ENCODE results near the gene SLC9A9.
A peak's percentile ranks its signal among the peaks of the same experiment; 100 is the strongest.

Gene SLC9A9

DNA sequence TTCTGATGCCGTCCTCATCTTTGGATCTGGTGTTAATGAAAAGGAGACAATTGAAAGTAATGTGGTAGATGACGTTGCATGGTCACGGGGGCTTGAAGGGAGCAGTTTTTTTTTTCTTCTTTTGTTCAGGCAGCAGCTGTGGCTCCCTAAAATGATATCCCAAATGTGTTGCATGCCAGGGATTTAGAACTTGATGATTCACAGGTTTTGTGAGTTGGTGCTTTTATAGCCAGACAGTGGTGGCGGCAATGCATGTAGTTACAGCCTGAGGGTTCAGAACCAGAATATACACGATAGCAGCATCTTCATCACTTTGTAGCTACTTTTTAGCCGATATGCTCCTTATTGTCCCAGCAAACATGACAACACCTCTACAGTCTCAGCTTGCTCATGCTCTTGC, 595.3 kb downstream of the SLC9A9 start:
- no peak for DNase-seq (ENCODE audit: low read depth, low spot score)

DNA sequence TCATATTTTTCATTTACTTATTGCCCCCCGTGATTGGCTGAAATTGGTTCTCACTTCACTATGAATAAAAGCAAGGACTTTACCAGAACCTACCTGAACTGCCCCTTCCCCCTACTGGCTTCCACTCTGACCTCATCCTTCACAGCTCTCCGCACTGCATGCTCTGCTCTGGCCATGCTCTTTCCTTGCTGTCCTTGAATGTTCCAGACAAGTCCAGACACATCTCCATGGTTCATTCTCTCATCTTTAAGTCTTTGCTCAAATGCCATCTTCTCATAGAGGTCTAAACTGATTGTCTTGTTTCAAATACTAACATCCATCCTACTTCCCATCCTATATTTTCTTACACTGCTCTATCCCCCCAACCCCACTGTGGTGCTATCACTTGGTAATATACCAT, 599.3 kb downstream of the SLC9A9 start:
- DNase-seq (ENCODE audit: low read depth, low spot score), result no peak

DNA sequence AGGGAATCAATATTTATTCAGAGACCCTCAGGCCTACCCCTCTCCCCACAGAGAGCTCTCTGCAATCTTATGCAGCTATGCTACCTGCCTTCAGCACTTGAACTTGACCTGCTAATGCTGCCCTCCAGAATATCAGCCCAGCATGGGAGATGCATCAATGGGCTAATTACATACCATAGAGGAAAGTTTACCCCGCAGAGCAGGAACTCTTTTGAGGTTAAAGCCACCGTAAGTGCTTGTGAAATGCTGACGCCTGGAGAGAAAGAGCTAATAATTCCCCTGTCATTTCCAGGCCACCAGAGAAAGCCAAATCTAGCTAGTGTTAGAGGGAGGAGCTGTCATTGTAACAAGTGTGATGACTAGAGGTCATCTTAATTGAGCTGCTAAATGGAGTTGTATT, 601.2 kb downstream of the SLC9A9 start:
- DNase-seq (ENCODE audit: low read depth, low spot score), result no peak

DNA sequence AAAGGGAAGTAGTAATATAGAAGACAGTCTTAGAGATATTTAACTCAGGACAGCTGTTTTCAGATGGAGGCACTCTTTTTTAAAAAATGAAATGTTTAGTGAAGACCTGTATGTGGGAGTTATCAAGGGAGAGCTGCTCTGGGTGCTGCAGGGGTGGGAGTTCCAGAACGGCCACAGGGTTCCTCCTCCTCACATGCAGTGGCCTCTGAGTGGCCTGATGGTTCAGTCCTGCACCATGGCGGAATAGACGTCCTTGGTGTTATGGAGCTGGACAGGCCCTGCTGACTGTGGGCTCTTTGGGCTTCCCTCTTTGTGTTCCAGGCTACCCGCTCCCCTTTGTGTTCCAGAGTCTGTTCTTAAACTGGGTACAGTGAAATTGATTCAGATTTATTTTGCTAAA, 602.6 kb downstream of the SLC9A9 start:
- no peak for DNase-seq (ENCODE audit: low read depth, low spot score)

DNA sequence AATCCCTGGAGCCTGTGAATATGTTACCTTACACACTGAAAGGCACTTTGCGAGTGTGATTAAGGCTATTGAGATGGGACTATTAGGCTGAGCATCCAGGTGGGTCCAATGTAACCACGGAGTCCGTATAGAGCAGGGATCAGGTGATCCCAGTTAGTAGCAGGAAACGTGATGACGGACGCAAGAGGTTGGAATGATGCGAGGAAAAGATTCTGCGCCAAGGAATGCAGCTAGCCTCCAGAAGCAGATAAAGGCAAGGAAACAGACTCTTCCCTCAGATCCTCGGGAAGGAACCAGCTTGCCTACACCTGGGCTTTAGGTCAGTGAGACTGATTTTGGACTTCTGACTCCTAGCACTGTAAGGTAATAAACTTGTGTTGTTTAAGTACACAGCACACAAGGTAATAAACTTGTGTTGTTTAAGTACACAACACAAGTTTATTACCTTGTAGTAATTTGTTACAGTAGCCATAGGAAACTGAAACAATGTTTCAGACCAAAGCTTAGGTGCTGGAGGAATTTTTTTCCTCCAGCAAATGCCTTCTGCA, 603.7 kb downstream of the SLC9A9 start:
- DNase-seq (ENCODE audit: low read depth, low spot score), result no peak

DNA sequence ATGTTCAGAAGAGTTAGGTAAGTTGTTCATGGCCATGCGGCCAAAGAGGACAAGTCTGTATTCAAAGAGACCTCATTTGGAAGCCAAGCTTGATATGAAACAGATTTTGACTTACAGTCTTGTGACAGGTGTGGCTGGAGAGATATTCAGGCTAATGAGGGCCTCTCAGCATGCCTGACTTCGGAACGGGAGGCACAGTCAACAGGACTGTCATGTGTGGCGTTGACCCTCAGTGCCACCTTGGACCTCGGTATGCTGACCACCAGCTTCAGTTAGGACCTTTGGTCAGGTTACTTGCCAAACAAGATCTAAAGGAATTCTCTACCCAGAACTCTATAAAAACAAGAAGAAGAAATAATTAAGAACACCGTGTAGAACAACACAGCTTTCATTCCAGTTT, 604.6 kb downstream of the SLC9A9 start:
- no peak for DNase-seq (ENCODE audit: low read depth, low spot score)

DNA sequence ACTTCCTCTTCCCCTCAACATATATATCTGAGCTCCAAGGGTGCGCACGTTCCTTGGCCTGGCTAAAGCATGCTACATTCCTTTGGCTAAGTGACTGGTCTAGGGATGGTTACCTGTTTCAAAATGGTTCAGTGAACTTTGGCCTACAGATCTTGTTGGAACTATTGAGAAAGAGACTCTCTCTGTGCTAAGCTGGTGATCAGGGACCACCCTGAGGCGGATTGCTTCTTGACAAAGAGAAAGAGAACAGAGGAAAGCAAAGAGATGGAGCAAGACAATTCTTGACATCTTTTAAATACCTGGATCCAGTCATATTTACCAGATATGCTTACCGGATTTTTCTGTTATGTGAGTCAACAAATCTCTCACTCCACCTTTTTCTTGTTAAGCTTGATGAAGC, 605.6 kb downstream of the SLC9A9 start:
- no peak for DNase-seq (ENCODE audit: low read depth, low spot score)

DNA sequence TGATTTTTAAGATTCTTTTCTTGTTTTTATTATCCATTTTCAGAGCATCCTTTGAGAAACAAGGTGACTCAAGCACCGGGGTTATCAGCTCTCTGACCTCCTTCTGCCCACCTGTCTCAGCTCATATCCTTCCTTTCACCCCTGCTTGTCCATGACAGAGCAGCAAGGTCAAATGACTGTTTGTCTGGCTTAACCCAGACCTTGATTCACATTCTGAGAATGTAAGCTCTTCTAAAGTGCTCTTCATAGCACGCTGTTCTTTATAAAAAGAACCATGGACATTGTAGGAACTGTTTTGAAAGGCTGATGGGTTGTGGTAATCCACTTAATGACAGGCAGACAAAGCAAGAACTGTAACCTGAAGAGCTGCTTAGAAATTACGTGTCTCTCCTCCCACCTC, 606.2 kb downstream of the SLC9A9 start:
- DNase-seq (ENCODE audit: low read depth, low spot score), result no peak

DNA sequence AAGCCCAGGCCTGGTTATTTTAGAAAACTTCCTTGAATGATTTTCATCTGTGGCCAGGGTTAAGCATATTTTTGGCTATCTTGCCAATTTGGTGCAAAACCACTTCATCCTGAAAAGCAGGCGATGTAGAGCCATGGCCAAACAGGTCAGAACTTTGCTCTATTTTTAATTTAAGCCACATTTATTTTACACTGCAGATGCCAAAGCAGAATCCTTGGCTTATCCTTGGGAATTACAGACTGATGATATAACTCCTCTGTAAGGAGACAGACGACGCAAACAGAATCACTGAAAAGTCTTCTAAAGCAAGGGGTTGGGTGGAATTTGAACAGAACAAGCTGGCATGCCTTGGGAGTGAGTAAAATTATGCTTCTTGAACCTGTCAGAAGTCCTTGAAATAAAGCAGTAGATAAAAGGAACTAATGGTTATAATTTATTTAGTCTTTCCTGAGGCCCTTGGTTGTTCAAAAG, 606.8 kb downstream of the SLC9A9 start:
- DNase-seq (ENCODE audit: low read depth, low spot score), result no peak

DNA sequence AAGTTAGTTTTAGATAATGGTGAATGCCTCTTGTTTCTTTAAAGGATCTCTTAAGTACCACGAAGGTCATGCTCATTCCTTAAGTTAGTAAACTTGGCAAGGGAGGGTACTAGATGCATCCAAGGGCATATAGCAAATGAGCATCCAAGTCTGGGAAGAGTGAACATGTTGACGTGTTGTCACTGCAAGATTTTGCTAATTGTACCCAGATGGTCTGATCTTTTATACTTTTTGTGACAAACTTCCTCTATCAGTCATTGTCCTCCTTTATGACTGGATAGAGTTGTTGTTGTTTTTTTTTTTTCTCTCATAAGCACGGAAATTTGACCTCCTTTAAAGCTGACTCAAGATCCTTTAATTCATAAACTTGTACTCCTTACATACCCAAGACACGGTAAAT, 607.4 kb downstream of the SLC9A9 start:
- DNase-seq (ENCODE audit: low read depth, low spot score), result no peak

DNA sequence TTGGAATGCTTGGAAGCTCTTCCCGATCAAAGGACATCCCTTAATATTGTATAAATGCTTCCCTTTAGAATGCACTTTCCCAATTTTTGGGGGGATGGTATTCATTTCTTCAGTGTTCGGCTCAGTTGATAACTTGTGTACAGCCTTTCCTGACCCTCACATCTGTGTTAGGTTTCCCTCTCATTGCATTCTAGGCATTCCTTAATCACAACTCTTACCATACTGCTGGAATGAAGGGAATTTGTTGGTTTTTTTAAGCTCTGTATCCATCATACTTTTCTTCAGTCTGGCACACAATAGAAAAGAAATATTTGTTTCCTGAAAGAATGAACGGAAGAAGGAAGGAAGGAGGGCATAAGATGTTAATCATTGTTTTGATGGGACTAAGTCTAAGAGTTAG, 609.2 kb downstream of the SLC9A9 start:
- no peak for DNase-seq (ENCODE audit: low read depth, low spot score)

DNA sequence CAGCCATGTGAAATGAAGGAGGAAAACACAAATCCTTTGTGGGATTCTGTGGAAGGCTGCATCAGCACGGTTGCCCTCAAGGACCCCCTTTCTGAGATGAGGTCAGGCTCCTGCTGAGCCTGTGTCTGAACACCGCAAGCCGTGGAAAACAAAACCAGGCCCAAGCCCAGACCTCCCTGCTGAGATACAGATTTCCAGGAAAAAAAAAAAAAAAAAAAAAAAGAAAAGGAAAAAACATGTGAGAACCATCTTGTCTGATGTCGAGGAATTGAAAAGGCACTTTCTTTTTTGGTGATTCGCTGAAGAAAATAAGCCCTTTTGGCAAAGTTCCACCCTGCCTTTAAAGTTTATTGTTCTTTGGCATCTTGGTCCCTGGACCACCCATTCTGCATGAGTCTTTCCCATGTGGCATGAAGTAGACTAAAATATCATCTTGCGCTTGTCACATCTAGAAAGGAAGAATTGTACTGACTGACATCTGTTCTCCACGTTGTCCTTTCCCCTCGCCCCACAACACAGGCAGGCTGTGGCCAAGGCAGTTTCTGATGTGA, 611.1 kb downstream of the SLC9A9 start:
- peak; percentile 86 for DNase-seq (ENCODE audit: low read depth, low spot score)

DNA sequence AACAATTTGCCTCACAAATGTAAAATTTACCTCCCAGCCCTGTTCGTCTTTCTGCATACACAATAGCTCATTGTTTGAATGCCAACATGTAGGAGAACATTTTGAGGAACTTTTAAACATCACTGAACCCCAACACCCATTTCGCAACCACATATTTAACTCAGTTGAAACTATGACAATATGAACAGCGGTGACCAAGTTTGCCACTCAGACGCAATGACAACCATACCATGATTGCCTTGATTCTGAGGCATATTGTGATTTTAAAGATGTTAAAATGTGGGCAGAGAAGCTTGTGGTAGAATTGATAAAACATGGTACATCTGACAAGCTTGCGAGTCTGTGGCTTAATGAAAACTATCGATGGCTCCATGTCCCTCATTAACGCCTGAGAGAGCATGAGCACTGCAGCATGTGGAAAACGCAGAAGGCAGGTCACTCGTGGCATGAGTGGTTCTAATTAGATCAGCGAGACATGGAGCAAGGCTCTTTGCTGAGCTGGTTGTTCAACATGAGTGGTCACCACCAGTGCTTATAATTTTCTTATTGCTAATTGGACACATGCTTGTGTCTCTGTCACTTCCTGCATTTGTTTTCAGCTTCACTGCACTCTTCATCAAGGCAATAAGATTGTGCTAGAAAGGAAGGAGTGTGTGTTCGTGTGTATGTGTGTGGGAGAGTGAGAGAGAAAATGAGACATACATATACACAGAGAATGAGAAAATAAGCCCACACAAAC, 611.9 kb downstream of the SLC9A9 start:
- no peak for DNase-seq (ENCODE audit: low read depth, low spot score)

DNA sequence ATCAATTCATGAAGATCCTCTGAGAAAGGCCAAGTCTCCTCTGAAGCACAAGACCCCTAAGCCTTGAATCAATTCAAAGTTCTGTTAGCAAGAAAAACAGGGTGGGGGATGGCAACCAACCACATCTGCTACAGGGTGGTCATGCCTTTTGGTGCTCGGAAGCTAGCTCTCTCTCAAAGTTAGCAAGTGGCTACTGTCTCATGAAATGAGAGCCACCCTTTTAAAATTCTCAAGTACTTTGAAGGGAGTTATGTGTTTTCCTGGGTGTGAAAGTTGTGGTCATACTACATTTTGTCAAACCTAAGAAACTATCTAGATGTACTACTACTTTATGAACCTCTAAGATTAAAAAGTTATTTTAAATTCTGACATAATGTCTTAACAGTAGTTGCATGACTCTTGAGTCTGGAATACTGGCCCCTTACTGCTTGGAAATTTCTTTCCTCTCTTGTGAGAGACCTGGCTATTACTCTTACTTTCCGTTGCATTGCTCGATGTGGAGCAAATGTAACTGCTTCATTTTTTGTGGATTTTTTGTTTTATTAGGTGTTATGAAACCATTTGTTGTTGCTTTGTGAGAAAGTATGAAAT, 612.6 kb downstream of the SLC9A9 start:
- no peak for DNase-seq (ENCODE audit: low read depth, low spot score)

DNA sequence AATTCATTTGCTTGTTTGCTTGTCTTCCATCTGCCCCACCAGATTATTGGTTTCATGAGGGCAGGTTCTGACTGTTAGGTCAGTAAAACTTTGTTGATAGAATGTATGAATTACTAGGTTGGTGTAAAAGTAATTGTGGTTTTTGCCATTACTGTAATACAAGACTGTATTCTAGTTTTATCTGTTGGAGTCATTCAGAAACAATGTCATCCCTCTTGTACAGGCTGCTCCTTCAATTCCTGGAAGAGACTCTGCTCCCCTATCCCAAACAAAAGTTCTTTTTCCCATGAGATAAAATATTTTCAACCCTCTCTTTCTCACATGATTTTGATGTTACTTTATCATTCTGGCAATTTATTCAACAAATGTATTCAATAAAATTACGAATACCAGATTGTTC, 613.7 kb downstream of the SLC9A9 start:
- no peak for DNase-seq (ENCODE audit: low read depth, low spot score)

DNA sequence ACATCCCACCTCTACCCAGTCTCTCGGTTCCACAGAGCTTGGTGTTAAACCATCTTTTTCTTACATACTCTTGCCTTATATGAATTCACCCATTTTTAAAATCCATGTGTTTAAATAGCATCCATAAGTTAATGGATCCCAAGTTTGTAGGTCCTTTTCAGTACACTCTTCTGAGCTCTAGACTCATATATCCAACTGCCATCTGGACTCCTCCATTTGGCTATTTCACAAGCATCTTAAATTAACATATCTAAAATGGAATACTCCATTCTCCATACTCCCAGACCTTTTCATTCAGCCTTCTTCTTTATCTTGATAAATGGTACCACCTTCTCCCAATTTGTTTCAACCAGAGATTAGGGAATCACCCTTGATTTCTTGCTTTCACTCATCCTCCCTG, 615.3 kb downstream of the SLC9A9 start:
- DNase-seq (ENCODE audit: low read depth, low spot score), result no peak

DNA sequence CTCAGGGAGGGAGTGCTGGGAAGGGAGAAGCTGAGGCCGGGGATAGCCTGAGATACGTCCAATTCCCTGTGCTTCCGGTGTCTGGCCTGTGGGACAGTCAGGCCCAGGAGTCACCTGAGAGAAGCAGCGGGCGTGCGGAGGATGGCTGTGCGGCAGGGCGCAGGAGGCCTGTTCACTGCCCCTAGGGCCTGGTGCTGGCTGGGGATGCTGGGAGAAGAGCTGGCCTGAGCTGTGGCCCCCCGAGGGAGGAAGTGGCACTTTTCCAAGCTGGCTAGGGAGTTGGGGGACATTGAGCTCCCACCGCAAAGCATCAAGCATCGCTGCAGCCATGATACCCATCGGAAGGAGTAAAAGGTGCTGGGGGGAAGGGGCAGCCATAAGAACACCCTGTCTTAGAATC, 619.9 kb downstream of the SLC9A9 start:
- DNase-seq (ENCODE audit: low read depth, low spot score), result no peak

DNA sequence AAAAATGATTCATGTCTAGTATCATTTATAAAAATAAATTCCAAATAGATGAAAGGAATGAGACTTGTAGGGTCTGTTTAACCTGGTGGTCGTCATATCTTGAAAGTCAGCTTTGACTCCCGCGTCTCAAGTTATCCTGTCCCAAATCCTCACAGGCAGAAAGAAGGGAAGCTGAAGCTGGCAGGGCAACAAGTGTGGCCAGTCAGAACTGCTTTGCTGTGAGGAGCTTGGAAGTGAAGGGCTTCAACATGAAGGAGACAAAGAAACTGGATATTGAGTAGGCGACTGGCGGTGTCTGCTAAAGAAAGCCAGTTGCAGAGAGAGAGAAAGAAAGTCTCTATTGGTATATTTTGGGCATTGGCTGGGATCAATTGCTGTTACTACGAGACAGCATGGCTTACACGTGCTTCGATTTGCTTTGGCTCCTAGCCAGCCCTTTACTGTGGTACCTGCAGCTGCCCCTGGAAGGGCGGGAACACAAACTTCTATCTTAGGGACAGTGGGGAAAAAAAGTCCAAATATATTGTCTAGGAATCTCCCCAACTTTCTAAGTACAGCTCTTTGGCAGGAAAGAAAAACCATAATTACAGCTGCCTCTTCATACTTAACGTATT, 621.5 kb downstream of the SLC9A9 start:
- no peak for DNase-seq (ENCODE audit: low read depth, low spot score)

DNA sequence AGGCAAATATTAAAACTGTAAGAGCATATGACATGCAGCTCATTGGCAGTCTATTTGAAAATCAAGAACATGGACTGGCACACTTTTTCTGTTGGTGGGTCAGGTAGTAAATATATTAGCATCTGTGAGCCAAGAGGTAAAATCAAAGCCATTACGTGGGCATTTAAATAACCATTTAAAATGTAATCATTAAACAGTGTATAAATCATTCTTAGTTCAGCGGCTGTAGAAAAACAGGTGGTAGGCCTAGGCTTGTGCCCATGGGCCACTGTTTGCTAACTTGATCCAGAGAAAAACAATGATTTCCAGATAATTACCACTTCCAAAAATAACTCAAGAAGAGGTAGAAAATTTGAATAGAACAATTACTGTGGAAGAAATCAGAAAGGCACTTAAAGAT, 623.6 kb downstream of the SLC9A9 start:
- DNase-seq (ENCODE audit: low read depth, low spot score), result no peak

DNA sequence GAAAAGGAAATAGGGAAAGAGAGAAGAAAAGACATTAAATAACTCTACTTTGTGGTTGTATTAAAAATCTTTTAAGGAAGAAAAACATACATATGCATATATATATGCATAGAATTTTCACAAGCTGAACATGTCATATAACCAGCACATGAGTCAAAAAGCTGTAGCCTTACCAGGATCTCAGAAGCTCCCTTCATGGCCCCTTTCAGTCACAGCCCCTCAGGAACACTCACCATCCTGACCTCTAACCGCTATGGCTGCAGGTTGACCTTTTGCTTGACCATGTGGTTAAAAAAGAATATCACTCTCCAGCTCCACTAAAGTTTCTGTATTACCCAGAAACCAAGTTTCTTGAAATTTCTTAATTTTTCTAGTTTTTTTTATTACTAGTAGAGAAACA, 625.3 kb downstream of the SLC9A9 start:
- DNase-seq (ENCODE audit: low read depth, low spot score), result no peak

DNA sequence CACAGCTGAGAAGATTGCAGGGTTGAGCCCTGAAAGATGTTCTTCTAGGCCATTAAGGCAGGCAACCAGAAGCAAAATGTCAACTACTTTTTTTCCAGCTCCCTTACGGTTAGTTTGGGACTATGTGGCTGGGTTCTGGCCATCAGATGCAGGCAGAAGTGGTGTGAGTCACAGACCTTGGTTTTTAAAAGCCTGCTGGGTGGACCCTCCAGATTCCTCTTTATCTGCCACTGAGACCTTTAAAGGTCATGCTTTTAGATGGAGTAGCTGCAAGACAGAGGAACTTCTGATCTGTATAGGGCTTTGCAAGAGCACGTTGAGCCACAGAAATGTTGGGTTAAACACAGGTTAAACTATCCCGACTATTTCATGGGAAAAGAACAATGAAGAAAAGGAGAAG, 625.8 kb downstream of the SLC9A9 start:
- no peak for DNase-seq (ENCODE audit: low read depth, low spot score)

DNA sequence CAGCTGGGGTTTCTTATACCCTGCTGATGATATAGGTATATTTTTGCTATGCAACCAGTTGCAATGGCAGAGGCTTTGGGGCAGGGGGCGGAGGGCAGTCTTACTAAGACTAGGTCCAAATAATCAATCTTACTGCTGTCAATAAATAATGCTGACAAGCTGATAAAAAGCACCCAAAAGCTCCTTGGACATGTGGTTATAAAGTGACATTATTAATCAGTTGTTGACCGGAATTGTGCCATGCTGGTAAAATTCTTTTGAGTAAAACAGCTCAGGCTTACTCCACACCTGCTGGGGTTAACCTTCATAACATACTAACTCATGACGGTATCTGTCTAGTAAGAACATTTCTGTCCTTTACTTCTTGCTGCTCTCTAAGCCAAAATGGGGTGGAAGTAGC, 626.8 kb downstream of the SLC9A9 start:
- no peak for DNase-seq (ENCODE audit: low read depth, low spot score)

DNA sequence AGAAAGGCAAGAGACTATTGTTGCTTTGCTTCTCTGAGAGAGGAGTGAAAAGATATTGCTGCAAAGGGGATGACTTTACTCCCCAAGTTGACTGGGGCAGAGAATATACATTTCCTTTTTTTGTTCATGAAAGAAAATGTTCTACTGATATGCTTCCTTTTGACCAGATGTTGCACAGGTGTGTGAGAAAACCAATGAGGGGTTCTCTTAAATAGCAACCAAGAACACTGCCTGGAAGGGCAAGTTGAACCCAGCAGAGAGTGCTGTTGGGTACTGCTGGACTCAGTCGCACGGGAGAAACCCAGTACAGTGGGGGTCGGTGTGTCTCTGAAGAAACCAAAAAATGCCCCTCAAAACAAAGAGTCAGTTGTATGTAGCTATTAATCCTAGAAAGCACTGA, 627.5 kb downstream of the SLC9A9 start:
- no peak for DNase-seq (ENCODE audit: low read depth, low spot score)

Data from brain pericyte (primary cell).